ENCODE measurements around the gene SUN5.

DNA sequence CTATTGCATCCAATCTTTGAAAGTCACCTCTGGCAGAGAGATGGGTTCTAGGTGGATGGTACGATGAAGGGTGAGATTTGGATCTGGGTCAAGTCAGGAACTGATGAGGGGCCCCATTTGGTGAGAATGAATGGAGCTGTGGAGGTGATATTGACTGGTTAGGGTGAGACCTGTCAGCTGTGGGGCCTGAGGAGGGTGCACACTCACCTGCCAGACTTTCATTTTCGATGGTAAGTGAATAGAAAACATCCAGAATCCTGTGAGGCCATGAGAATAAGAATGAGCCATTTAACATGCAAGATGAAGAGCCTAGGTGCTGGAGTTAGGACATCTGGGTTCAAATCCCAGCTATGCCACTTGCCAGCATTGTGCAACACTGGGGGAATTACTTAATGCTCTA lies 6.8 kb downstream of the SUN5 start:
- TF ChIP-seq, protein P1, sequence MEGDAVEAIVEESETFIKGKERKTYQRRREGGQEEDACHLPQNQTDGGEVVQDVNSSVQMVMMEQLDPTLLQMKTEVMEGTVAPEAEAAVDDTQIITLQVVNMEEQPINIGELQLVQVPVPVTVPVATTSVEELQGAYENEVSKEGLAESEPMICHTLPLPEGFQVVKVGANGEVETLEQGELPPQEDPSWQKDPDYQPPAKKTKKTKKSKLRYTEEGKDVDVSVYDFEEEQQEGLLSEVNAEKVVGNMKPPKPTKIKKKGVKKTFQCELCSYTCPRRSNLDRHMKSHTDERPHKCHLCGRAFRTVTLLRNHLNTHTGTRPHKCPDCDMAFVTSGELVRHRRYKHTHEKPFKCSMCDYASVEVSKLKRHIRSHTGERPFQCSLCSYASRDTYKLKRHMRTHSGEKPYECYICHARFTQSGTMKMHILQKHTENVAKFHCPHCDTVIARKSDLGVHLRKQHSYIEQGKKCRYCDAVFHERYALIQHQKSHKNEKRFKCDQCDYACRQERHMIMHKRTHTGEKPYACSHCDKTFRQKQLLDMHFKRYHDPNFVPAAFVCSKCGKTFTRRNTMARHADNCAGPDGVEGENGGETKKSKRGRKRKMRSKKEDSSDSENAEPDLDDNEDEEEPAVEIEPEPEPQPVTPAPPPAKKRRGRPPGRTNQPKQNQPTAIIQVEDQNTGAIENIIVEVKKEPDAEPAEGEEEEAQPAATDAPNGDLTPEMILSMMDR (conservative IDR thresholded peaks at IDR 0.05 in 1 of 2, IDR thresholded peaks at IDR 0.05 in 1 of 2; ENCODE audit: extremely low read depth in 1 of 2, insufficient read depth in 1 of 2, low read depth in 1 of 2, low read length in 2 of 2), result no peak
- no peak for TF ChIP-seq EZH2 (IDR thresholded peaks at IDR 0.05; ENCODE audit: borderline replicate concordance, low read length)
